ENCODE data around the gene AFAP1L2.

AFAP1L2 gene

GRCh38 chr10:114306116-114306973 is 98.0 kb downstream of the AFAP1L2 start:
- Histone ChIP-seq H3K36me3 (ENCODE audit: insufficient read depth, low read length) (no peaks in the 10 kb centered on the region), H2AFZ (ENCODE audit: low read depth, low read length) (no peak overlapping the region), H3K4me3 (ENCODE audit: low read depth in 1 of 2, low read length in 2 of 2) (no peak overlapping the region), H3K4me2 (ENCODE audit: insufficient read depth, low read length) (no peak overlapping the region), H3K27me3 (ENCODE audit: insufficient read depth, low read length, poor library complexity) (peaks cover 8% of the 10 kb centered on the region), H3K9ac (ENCODE audit: low read depth, low read length) (no peak overlapping the region), H3K27ac (ENCODE audit: low read length) (no peak overlapping the region), H3K9me3 (ENCODE audit: insufficient read depth, low read length, severe bottlenecking) (no peaks in the 10 kb centered on the region), H3K79me2 (ENCODE audit: insufficient read depth, low read length) (no peaks in the 10 kb centered on the region), H3K4me1 (ENCODE audit: insufficient read depth, low read length) (no peaks in the 10 kb centered on the region), H4K20me1 (ENCODE audit: insufficient read depth, low read length) (no peaks in the 10 kb centered on the region)
- TF ChIP-seq CTCF (IDR thresholded peaks at IDR 0.05; ENCODE audit: borderline replicate concordance, extremely low read depth, low read length, poor library complexity, severe bottlenecking) (no peak), EZH2 (IDR thresholded peaks at IDR 0.05; ENCODE audit: borderline replicate concordance, low read depth, low read length, severe bottlenecking) (no peak)
- ATAC-seq (ENCODE audit: insufficient read depth, low read depth) (no peak), DNase-seq (no peak)

- H3K4me1 ChIP-seq (ENCODE audit: insufficient read depth, low read length) = no peaks in the 10 kb centered on the region
- no peak overlapping the region for H3K4me3 ChIP-seq (ENCODE audit: low read depth in 1 of 2, low read length in 2 of 2)
- ATAC-seq (ENCODE audit: insufficient read depth, low read depth) (no peak), DNase-seq (no peak)
- H2AFZ ChIP-seq (ENCODE audit: low read depth, low read length) = no peak overlapping the region
- H3K79me2 ChIP-seq (ENCODE audit: insufficient read depth, low read length) = no peaks in the 10 kb centered on the region
- H3K27me3 ChIP-seq (ENCODE audit: insufficient read depth, low read length, poor library complexity) = peaks cover 8% of the 10 kb centered on the region
- no peak overlapping the region for H3K9ac ChIP-seq (ENCODE audit: low read depth, low read length)
- no peak overlapping the region for H3K4me2 ChIP-seq (ENCODE audit: insufficient read depth, low read length)
- TF ChIP-seq EZH2 (IDR thresholded peaks at IDR 0.05; ENCODE audit: borderline replicate concordance, low read depth, low read length, severe bottlenecking) = no peak
- no peak for TF ChIP-seq CTCF (IDR thresholded peaks at IDR 0.05; ENCODE audit: borderline replicate concordance, extremely low read depth, low read length, poor library complexity, severe bottlenecking)
- no peak overlapping the region for H3K27ac ChIP-seq (ENCODE audit: low read length)
- no peaks in the 10 kb centered on the region for H3K36me3 ChIP-seq (ENCODE audit: insufficient read depth, low read length)
- no peaks in the 10 kb centered on the region for H4K20me1 ChIP-seq (ENCODE audit: insufficient read depth, low read length)
- no peaks in the 10 kb centered on the region for H3K9me3 ChIP-seq (ENCODE audit: insufficient read depth, low read length, severe bottlenecking)
Observed at GRCh38 chr10:114305521-114305925, 98.8 kb downstream of the AFAP1L2 start.

GRCh38 chr10:114304571-114305421 is 99.5 kb downstream of the AFAP1L2 start:
- no peaks in the 10 kb centered on the region for H3K4me1 ChIP-seq (ENCODE audit: insufficient read depth, low read length)
- no peak overlapping the region for H3K4me3 ChIP-seq (ENCODE audit: low read depth in 1 of 2, low read length in 2 of 2)
- H3K79me2 ChIP-seq (ENCODE audit: insufficient read depth, low read length) = no peaks in the 10 kb centered on the region
- H3K4me2 ChIP-seq (ENCODE audit: insufficient read depth, low read length) = peak overlapping the region; percentile 42
- no peak overlapping the region for H3K27ac ChIP-seq (ENCODE audit: low read length)
- H3K9ac ChIP-seq (ENCODE audit: low read depth, low read length) = no peak overlapping the region
- no peaks in the 10 kb centered on the region for H3K9me3 ChIP-seq (ENCODE audit: insufficient read depth, low read length, severe bottlenecking)
- peak; percentile 65 for ATAC-seq (ENCODE audit: insufficient read depth, low read depth)
- H4K20me1 ChIP-seq (ENCODE audit: insufficient read depth, low read length) = no peaks in the 10 kb centered on the region
- peak; percentile 54 for DNase-seq
- no peak overlapping the region for H2AFZ ChIP-seq (ENCODE audit: low read depth, low read length)
- H3K36me3 ChIP-seq (ENCODE audit: insufficient read depth, low read length) = no peaks in the 10 kb centered on the region
- TF ChIP-seq EZH2 (IDR thresholded peaks at IDR 0.05; ENCODE audit: borderline replicate concordance, low read depth, low read length, severe bottlenecking) (no peak), CTCF (IDR thresholded peaks at IDR 0.05; ENCODE audit: borderline replicate concordance, extremely low read depth, low read length, poor library complexity, severe bottlenecking) (peak; percentile 39)
- H3K27me3 ChIP-seq (ENCODE audit: insufficient read depth, low read length, poor library complexity) = peaks cover 8% of the 10 kb centered on the region

All from DND-41 (cell line).